Measurements from ENCODE around the gene TWIST2.

Gene TWIST2

GRCh38 chr2:238942726-238943300 is 94.9 kb downstream of the TWIST2 start:
- no peak for DNase-seq

GRCh38 chr2:238943338-238944067 is 95.6 kb downstream of the TWIST2 start:
- no peak for DNase-seq

- no peak for DNase-seq
These were observed 97.7 kb downstream of the TWIST2 start for GRCh38 chr2:238945433-238946150.

GRCh38 chr2:238946318-238947242 is 98.7 kb downstream of the TWIST2 start:
- no peak for DNase-seq

GRCh38 chr2:238947243-238947760 is 99.4 kb downstream of the TWIST2 start:
- DNase-seq: no peak

- no peak for DNase-seq
These were observed 100.2 kb downstream of the TWIST2 start for GRCh38 chr2:238947920-238948710.

GRCh38 chr2:238948765-238949641 is 101.1 kb downstream of the TWIST2 start:
- no peak for DNase-seq

GRCh38 chr2:238949710-238950345 is 101.9 kb downstream of the TWIST2 start:
- no peak for DNase-seq

GRCh38 chr2:238950551-238950950 is 102.7 kb downstream of the TWIST2 start:
- no peak for DNase-seq

- no peak for DNase-seq
These were observed 104.5 kb downstream of the TWIST2 start for GRCh38 chr2:238952261-238952919.

- no peak for DNase-seq
These were observed 107.1 kb downstream of the TWIST2 start for GRCh38 chr2:238954841-238955591.

GRCh38 chr2:238955648-238956531 is 108.0 kb downstream of the TWIST2 start:
- DNase-seq: no peak

GRCh38 chr2:238956676-238957075 is 108.8 kb downstream of the TWIST2 start:
- no peak for DNase-seq

All from central memory CD4-positive, alpha-beta T cell (primary cell).